ENCODE data around the gene IPCEF1.
"Not testable (repeated sequence)": the region's sequence is repeated elsewhere in the genome, so short reads cannot be mapped to it uniquely, and the experiment has no call there.

GRCh38 chr6:154241061-154241460 is 115.5 kb downstream of the IPCEF1 start:
- TF ChIP-seq POLR2AphosphoS5, POLR2A (IDR thresholded peaks at IDR 0.05; ENCODE audit: low read depth, low read length): not testable (repeated sequence)
